Measurements from ENCODE around the gene ATG4C. TPM values are rescaled to one million over a fixed set of nuclear protein-coding genes. Genes with fewer than 3 reads are reported as not detected.

The ATG4C gene
- total RNA-seq, 4 donors from 2014 or later: 2.3 to 4.8 (median 4.4) TPM

DNA sequence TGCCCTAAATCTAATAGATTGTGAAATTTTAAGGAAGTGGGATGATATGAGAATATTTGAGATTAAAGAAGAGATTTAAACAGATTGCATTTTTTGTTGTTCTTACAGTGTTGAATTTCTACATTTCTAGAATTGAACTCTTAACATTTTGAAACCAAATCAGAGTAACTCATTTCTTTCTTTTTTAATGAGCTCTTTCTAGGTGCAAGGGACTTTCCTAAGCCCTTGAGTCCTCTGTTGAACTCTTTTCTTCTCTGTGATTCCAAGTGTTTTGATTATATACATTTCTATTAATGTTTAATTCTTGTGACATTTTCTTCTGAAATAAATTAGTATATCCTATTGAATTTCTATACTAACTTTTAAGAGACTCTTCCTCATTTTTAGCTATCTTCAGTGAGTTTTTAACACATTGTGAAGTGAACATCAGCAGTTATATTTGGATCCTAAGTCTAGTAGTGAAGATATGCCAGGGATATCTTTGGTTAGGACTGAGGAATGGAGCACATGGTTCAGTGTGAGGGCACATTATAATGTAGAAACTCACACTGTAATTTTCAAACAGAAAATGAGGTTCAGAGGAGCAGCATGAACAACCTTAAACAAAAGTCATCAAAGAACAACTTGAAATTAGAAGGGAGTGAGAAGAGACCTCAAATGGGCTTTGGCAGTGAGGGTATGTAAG is 53.1 kb downstream of the ATG4C start:
- TF ChIP-seq, protein P1, sequence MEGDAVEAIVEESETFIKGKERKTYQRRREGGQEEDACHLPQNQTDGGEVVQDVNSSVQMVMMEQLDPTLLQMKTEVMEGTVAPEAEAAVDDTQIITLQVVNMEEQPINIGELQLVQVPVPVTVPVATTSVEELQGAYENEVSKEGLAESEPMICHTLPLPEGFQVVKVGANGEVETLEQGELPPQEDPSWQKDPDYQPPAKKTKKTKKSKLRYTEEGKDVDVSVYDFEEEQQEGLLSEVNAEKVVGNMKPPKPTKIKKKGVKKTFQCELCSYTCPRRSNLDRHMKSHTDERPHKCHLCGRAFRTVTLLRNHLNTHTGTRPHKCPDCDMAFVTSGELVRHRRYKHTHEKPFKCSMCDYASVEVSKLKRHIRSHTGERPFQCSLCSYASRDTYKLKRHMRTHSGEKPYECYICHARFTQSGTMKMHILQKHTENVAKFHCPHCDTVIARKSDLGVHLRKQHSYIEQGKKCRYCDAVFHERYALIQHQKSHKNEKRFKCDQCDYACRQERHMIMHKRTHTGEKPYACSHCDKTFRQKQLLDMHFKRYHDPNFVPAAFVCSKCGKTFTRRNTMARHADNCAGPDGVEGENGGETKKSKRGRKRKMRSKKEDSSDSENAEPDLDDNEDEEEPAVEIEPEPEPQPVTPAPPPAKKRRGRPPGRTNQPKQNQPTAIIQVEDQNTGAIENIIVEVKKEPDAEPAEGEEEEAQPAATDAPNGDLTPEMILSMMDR (IDR thresholded peaks at IDR 0.05): no peak
- TF ChIP-seq POLR2A (IDR thresholded peaks at IDR 0.05): no peak
- no peak overlapping the region for H3K4me3 ChIP-seq (ENCODE audit: low read depth, poor library complexity, severe bottlenecking)
- intact Hi-C loops (cut with DNase I; ENCODE audit: low total_unique reads): no loop called here
- no peak for DNase-seq (ENCODE audit: low spot score in 2 of 2)

DNA sequence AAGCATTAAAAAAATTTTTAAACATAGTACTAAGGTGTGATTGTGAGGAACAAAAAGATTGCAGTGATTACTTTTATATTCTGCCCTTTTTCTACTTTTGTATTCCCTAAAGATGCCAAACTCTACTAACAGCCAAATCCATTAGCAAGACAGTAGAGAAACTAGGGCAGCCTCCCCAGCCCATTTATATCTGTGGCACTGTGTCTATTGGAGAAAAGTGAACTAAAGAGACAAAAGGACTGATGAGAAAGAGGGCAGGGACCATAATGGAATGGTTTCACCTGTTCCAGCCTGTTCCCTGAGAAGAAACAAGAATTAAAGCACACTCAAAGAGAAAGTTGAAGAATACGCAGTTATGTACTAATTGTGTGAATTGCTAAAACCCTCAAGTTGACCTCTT is 56.6 kb downstream of the ATG4C start:
- WGBS, 2 donors: 92 to 96% methylated on average over 1 of the region's 1 CpG
- TF ChIP-seq, protein P1 (IDR thresholded peaks at IDR 0.05): no peak
- no peak for TF ChIP-seq POLR2A (IDR thresholded peaks at IDR 0.05)
- intact Hi-C loops (cut with DNase I; ENCODE audit: low total_unique reads): no loop called here
- no peak overlapping the region for H3K4me3 ChIP-seq (ENCODE audit: low read depth, poor library complexity, severe bottlenecking)
- DNase-seq (ENCODE audit: low spot score in 2 of 2): no peak

DNA sequence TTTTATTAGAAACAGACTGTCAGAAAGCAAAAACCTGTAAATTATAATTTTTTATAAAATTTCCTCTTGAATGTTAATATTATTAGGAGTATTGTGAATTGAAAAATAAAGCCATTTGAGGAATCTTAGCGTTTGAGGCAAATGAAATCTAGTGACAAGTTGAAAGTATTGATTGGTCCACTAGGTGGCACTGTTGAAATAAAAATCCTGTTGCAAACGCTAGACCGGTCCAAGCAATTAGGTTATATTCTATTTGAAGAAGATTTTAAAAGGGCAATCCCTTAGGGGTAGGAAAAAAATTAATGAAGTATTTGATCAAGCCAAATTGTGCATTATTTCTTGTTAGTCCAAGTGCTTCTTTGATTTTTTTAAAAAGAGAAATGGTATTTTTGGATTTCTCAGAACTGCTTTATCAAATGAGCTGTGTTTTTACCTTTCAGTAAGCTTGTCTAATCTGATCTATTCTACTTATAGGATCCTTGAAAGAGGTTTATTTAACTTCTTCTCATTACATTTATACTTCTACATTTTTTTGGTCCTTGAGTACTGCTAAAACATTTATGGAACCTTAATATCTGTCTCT is 57.7 kb downstream of the ATG4C start:
- no peak overlapping the region for H3K4me3 ChIP-seq (ENCODE audit: low read depth, poor library complexity, severe bottlenecking)
- 0% methylated on average over 3 of the region's 3 CpGs for WGBS, 2 donors
- intact Hi-C loops (cut with DNase I; ENCODE audit: low total_unique reads): no loop called here
- TF ChIP-seq, protein P1 (IDR thresholded peaks at IDR 0.05): no peak
- no peak for TF ChIP-seq POLR2A (IDR thresholded peaks at IDR 0.05)
- DNase-seq (ENCODE audit: low spot score in 2 of 2): peak in 1 of 2 donors; percentile 22

DNA sequence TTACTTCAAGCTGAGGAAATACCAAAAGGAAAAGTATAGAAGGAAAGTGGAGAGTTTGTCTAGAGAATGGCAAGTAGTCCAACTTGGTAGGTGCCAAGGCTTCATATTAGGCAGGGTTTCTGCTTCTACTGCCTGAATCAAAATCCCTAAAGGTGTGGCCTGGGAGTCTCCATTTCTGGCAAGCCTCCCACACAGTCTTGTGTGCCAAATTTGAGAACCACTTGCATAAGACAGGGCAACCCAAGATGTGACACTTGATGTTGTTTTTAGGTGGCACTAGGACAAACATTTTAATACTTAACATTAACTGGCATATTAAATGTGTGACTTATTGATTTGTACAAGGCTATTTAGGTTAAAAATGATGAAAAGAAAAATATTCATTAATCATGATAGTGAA is 60.1 kb downstream of the ATG4C start:
- H3K4me3 ChIP-seq (ENCODE audit: low read depth, poor library complexity, severe bottlenecking): no peak overlapping the region
- intact Hi-C loops (cut with DNase I; ENCODE audit: low total_unique reads): no loop called here
- TF ChIP-seq, protein P1 (IDR thresholded peaks at IDR 0.05): no peak
- no peak for TF ChIP-seq POLR2A (IDR thresholded peaks at IDR 0.05)
- DNase-seq (ENCODE audit: low spot score in 2 of 2): no peak

DNA sequence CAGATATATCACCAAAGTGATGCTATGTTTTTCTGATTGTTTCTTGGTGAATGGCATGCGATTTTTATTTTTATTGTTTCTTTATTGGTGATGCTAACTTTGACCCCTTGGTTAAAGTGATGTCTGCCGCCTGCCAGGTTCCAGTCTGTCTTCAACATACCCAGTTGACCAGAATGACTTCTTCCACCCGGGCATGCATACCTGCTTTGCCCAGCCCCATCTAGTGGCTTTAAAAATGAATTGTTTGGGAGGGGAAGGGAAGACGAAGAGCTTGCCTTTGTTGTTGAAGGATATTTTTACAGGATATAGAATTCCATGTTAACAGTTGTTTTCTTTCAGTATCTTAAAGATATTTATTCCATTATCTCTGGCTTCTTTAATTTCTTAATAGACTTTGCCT is 65.1 kb downstream of the ATG4C start:
- DNase-seq (ENCODE audit: low spot score in 2 of 2): no peak
- TF ChIP-seq, protein P1 (IDR thresholded peaks at IDR 0.05): no peak
- no peak for TF ChIP-seq POLR2A (IDR thresholded peaks at IDR 0.05)
- intact Hi-C loops (cut with DNase I; ENCODE audit: low total_unique reads): no loop called here
- WGBS, 2 donors: 82 to 83% methylated on average over 4 of the region's 4 CpGs
- no peak overlapping the region for H3K4me3 ChIP-seq (ENCODE audit: low read depth, poor library complexity, severe bottlenecking)

DNA sequence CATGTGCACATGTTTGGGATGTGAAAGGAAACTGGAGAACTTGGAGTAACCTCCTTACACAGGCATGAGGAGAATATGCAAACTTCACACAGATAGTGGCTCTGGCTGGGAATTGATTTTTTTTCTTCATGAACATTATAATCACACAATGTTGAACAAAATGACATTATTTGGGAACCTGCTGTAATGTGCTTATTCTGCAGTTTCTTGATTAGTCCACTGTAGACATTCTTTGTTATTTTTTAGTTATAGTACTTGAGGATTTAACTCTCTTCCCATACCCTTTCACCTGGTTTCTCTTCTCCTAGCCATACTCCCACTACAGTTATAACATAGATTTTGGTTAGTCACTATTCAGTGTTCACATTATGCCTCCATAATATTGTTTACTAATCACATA is 68.3 kb downstream of the ATG4C start:
- intact Hi-C loops (cut with DNase I; ENCODE audit: low total_unique reads): no loop called here
- no peak overlapping the region for H3K4me3 ChIP-seq (ENCODE audit: low read depth, poor library complexity, severe bottlenecking)
- DNase-seq (ENCODE audit: low spot score in 2 of 2): no peak
- TF ChIP-seq POLR2A (IDR thresholded peaks at IDR 0.05): no peak
- TF ChIP-seq, protein P1 (IDR thresholded peaks at IDR 0.05): no peak
